GM20000 (cell line): Measurements from ENCODE around the gene ADAMTSL2.

Experiments used
- DNase-seq: peaks from one replicate; pipeline ENCODE4 v3.0.0; 2012; ENCODE audit warnings: low spot score
- TF ChIP-seq, protein P1 (sequence below): IDR thresholded peaks from 2 replicates; pipeline ENCODE4 v1.5.1; 2012; ENCODE audit warnings: mild to moderate bottlenecking, control low read depth; ENCODE audit errors: extremely low read depth, missing control alignments

ADAMTSL2 gene

DNA sequence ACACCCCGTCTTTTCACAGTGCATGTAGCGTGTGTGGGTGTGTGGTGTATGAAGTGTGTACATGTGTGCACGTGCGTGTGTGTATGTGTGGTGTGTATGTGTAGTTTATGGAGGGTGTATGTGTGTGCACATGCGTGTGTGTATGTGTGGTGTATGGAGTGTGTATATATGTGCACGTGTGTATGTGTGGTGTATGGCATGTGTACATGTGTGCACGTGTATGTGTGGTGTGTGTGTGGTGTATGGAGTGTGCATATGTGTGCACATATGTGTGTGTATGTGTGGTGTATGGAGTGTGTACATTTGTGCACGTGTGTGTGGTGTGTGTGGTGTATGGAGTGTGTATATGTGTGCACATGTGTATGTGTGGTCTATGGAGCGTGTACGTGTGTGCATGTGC is 22.9 kb upstream of the ADAMTSL2 start:
- TF ChIP-seq, protein P1, sequence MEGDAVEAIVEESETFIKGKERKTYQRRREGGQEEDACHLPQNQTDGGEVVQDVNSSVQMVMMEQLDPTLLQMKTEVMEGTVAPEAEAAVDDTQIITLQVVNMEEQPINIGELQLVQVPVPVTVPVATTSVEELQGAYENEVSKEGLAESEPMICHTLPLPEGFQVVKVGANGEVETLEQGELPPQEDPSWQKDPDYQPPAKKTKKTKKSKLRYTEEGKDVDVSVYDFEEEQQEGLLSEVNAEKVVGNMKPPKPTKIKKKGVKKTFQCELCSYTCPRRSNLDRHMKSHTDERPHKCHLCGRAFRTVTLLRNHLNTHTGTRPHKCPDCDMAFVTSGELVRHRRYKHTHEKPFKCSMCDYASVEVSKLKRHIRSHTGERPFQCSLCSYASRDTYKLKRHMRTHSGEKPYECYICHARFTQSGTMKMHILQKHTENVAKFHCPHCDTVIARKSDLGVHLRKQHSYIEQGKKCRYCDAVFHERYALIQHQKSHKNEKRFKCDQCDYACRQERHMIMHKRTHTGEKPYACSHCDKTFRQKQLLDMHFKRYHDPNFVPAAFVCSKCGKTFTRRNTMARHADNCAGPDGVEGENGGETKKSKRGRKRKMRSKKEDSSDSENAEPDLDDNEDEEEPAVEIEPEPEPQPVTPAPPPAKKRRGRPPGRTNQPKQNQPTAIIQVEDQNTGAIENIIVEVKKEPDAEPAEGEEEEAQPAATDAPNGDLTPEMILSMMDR, result no peak
- DNase-seq, result no peak

DNA sequence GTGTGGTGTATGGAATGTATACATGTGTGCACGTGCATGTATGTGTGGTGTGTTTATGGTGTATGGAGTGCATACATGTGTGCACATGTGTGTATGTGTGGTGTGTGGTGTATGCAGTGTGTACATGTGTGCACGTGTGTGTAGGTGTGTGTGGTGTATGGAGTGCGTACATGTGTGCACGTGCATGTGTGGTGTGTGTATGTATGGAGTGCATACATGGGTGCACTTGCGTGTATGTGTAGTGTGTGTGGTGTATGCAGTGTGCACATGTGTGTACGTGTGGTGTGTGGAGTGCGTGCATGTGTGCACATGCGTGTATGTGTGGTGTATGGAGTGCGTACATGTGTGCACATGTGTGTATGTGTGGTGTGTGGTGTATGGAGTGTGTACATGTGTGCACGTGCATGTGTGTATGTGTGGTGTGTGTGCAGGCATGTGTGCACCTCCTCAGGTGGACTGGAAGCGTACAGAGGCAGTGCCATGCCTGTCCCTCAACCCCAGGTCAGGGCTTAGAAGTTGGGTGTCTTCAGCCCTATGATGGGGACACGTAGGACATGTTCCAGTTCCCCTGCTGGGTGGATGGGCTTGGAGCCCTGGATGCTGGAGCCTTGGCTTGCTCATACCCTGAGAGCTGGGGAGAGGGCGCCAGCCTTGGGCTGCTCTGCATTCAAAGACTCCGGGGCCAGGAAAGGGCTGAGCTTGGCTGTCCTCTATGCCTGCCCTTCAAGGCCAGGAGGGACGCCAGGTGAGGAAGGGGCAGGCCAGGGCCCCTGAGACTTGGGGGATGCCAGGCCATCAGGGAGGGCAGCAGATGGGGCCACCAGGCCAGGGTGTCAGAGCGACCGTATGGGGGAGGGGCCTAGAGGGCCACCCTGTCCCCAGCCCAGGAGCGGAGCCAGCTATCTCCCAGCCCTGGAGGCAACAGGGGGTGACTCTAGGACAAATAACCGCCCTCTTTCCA is 22.0 kb upstream of the ADAMTSL2 start:
- no peak for DNase-seq
- TF ChIP-seq, protein P1, result no peak

- TF ChIP-seq, protein P1, result no peak
- no peak for DNase-seq
These were observed 21.0 kb upstream of the ADAMTSL2 start for GRCh38 chr9:133513214-133514100.

- TF ChIP-seq, protein P1, result no peak
- no peak for DNase-seq
These were observed 19.9 kb upstream of the ADAMTSL2 start for GRCh38 chr9:133514460-133515239.

GRCh38 chr9:133515240-133515610 is 19.3 kb upstream of the ADAMTSL2 start:
- DNase-seq, result no peak
- TF ChIP-seq, protein P1, result no peak

DNA sequence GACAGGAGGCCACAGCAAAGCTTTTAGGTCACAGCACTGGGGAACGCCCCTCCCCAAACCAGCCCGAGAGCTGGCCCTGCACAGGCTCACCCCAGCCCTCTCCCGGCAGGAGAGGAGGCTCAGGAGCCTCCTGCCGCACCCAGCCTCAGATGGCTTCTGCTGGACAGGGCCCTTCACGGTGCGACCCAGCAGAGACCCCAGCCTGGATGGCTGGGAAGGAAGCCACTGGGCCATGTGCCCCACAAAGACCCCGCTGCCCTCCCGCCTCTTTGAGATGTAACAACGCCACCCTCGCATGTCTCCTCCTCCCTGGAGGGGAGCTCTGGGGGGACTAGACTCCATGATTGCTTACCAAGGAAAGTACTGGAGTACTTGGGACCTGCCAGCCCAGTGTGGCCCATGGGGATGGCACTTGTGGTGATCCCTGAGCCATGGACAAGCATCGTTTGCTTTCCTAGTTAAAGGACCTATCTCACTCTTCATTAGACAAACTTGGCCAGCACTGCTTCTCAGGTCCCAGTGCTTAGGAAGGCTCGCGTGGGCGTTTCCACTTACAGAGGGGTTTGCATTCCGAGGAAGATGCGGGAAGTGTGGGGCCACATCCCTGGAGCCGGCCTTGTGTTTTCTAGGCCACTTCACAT is 18.8 kb upstream of the ADAMTSL2 start:
- no peak for DNase-seq
- TF ChIP-seq, protein P1, result no peak
